Uterus (tissue), 4 donors: ENCODE measurements around the gene FOS. TPM values are rescaled to one million over a fixed set of nuclear protein-coding genes. Genes with fewer than 3 reads are reported as not detected.

Experiments used
- DNase-seq, 2 donors: peaks; one replicate each; pipeline ENCODE4 v3.0.0-alpha.2; 2019 to 2020
- H3K27ac ChIP-seq, 2 donors: fragments of 200-600 bp; sonication (generic); 1 replicate in 1 of 2; 2 replicates in 1 of 2; pipeline ENCODE4 v1.5.1; 2016 to 2018
- H3K27me3 ChIP-seq, 2 donors: fragments of 200-600 bp; sonication (generic); one replicate each; pipeline ENCODE4 v1.5.1; 2018 to 2019; ENCODE audit warnings: control low read depth in 1 of 2
- H3K36me3 ChIP-seq, 2 donors: fragments of 200-600 bp; sonication (generic); one replicate each; pipeline ENCODE4 v1.5.1; 2019; ENCODE audit warnings: control low read depth in 1 of 2
- H3K4me1 ChIP-seq, 2 donors: fragments of 200-600 bp; sonication (generic); one replicate each; pipeline ENCODE4 v1.5.1; 2018 to 2019; ENCODE audit warnings: control low read depth in 1 of 2
- H3K4me3 ChIP-seq, 2 donors: fragments of 200-600 bp; sonication (generic); 1 replicate in 1 of 2; 2 replicates in 1 of 2; pipeline ENCODE4 v1.5.1; 2018 to 2019; ENCODE audit warnings: mild to moderate bottlenecking in 1 of 2
- H3K9me3 ChIP-seq, 2 donors: fragments of 200-600 bp; sonication (generic); one replicate each; pipeline ENCODE4 v1.5.1; 2019; ENCODE audit warnings: control low read depth in 1 of 2
- CTCF ChIP-seq, 4 experiments: fragments of 200-600 bp in 2 of 4; fragments of 450-650 bp in 2 of 4; sonication (generic) in 2 of 4; IDR thresholded peaks; one replicate each; pipeline ENCODE4 v1.5.1; 2016 to 2019; ENCODE audit warnings: antibody characterized with exemption in 4 of 4, mild to moderate bottlenecking in 2 of 4, moderate library complexity in 1 of 4
- POLR2A ChIP-seq, 2 donors: fragments of 450-650 bp; IDR thresholded peaks; one replicate each; pipeline ENCODE4 v1.6.1; 2016; ENCODE audit warnings: antibody characterized with exemption in 2 of 2, mild to moderate bottlenecking in 1 of 2, moderate library complexity in 1 of 2
- intact Hi-C: fragments of 100-400 bp; cut with DNase I; formaldehyde crosslinking; loops from one replicate; pipeline ENCODE4 v1.15.1; 2023; ENCODE audit warnings: low total_unique reads
- small RNA-seq: library from RNA; depleted of rRNA; stranded (forward); fragments of <200 nt; gene quantifications from one replicate; pipeline ENCODE3, GENCODE V24; 2016
- total RNA-seq, 4 donors: library from RNA; depleted of rRNA in 3 of 4; stranded (reverse); fragments of >200 nt in 3 of 4; gene quantifications; one replicate each; pipeline versions ENCODE4 v1.1.0 to v1.2.4, GENCODE V29; 2014 to 2023
- donor health status: DM: yes; HTN: yes; CAD: no.

FOS gene
- total RNA-seq, 4 donors from 2014 or later: 29.2 to 1,111 (median 137) TPM

GRCh38 chr14:75328558-75329155, 50.0 kb downstream of the FOS start:
- TF ChIP-seq POLR2A (IDR thresholded peaks at IDR 0.05) (no peak), CTCF (IDR thresholded peaks at IDR 0.05) (no peak)
- Histone ChIP-seq H3K27ac (no peak overlapping the region), H3K4me1 (no peaks in the 10 kb centered on the region), H3K4me3 (no peak overlapping the region), H3K36me3 (no peaks in the 10 kb centered on the region), H3K9me3 (no peaks in the 10 kb centered on the region), H3K27me3 (no peaks in the 10 kb centered on the region)
- intact Hi-C loops: no loop called here
- DNase-seq: no peak

GRCh38 chr14:75329369-75329768, 50.7 kb downstream of the FOS start:
- no peak for DNase-seq
- no peaks in the 10 kb centered on the region for H3K36me3 ChIP-seq
- no peaks in the 10 kb centered on the region for H3K4me1 ChIP-seq
- TF ChIP-seq CTCF (IDR thresholded peaks at IDR 0.05) (no peak), POLR2A (IDR thresholded peaks at IDR 0.05) (no peak)
- intact Hi-C loops: no loop called here
- H3K9me3 ChIP-seq: no peaks in the 10 kb centered on the region
- H3K27me3 ChIP-seq: no peaks in the 10 kb centered on the region
- no peak overlapping the region for H3K27ac ChIP-seq
- no peak overlapping the region for H3K4me3 ChIP-seq

- no peaks in the 10 kb centered on the region for H3K36me3 ChIP-seq
- no peak overlapping the region for H3K27ac ChIP-seq
- no peaks in the 10 kb centered on the region for H3K27me3 ChIP-seq
- no peak overlapping the region for H3K4me3 ChIP-seq
- H3K4me1 ChIP-seq: no peaks in the 10 kb centered on the region
- intact Hi-C loops: no loop called here
- DNase-seq: no peak
- no peak for TF ChIP-seq CTCF (IDR thresholded peaks at IDR 0.05)
- TF ChIP-seq POLR2A (IDR thresholded peaks at IDR 0.05): no peak
- no peaks in the 10 kb centered on the region for H3K9me3 ChIP-seq
Observed at GRCh38 chr14:75331471-75331870, 52.8 kb downstream of the FOS start.

Small RNA genes within 50 kb of the gene (small RNA-seq; reads per million reads assigned to genes)
- not detected for gene RF00004

Other genes starting within 250 kb of the FOS start
- 10 to 100 TPM; 16.4 to 83.4 (median 50.1) TPM for gene MLH3, start 227.4 kb upstream of the FOS start, total RNA-seq
- 10 to 100 TPM; 11.8 to 30.6 (median 21.4) TPM for gene ACYP1, start 214.8 kb upstream of the FOS start, total RNA-seq
- gene ZC2HC1C, start 209.2 kb upstream of the FOS start, total RNA-seq: 1 to 10 TPM in 2 of 4 donors, under 1 TPM in 1, not detected in 1; 0.26 to 4.7 (median 2.4) TPM
- 100 to 1,000 TPM in 1 of 4 donors, 10 to 100 TPM in 3; 51.2 to 115 (median 71.4) TPM for gene NEK9, start 151.8 kb upstream of the FOS start, total RNA-seq
- 100 to 1,000 TPM; 206 to 389 (median 287) TPM for gene TMED10, start 102.2 kb upstream of the FOS start, total RNA-seq
- 10 to 100 TPM; 32.9 to 86.8 (median 50.1) TPM for gene JDP2, start 149.2 kb downstream of the FOS start, total RNA-seq
- 1 to 10 TPM in 2 of 4 donors, under 1 TPM in 1, not detected in 1; 0.28 to 6.4 (median 1.3) TPM for gene BATF, start 243.6 kb downstream of the FOS start, total RNA-seq